Measurements from ENCODE around the gene TRIP11.

Gene TRIP11

GRCh38 chr14:92010644-92011043 lies 29.2 kb downstream of the TRIP11 start:
- no peak for DNase-seq (ENCODE audit: low read depth)

DNA sequence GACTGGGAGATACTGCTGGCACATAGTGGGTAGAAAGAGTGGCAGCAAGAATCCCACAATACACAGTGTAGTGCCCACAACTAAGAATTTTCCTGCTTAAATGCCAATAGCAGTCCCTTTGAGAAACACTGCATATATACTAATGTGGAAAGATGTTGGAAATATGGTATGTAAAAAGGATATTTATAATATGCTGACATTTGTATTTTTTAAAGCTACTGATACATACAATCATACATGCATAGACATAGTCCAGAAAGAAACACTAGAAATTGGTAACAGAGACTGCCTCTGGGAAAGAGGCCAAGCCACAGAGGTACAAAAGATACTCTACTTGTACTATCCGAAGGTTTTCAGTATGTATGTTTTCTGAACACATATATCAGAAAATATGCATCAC lies 30.3 kb downstream of the TRIP11 start:
- DNase-seq (ENCODE audit: low read depth): no peak

DNA sequence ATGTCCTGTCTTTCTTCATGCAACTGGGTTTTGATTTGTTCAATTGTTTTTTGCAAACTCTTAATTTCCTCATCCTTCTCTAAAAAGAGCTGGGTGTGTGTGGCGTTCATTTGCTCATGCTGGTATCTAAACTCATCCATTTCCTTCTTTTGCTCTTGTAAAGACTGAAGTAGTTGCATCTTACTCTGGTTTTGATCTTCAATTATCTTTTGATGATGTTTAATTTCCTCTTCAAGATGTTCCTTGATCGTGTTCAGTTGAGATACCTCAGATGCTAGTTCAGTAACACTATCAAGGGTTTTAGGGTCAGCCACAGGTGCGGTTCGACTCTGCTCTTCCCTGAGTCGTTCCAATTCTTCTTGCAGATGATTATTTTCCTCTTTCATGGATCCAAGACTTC lies 34.8 kb downstream of the TRIP11 start:
- no peak for DNase-seq (ENCODE audit: low read depth)

- no peak for DNase-seq (ENCODE audit: low read depth)
These were observed 35.8 kb downstream of the TRIP11 start for GRCh38 chr14:92004062-92004461.

- no peak for DNase-seq (ENCODE audit: low read depth)
These were observed 40.9 kb downstream of the TRIP11 start for GRCh38 chr14:91998667-91999570.

- DNase-seq (ENCODE audit: low read depth): no peak
These were observed 42.4 kb downstream of the TRIP11 start for GRCh38 chr14:91997492-91997891.

DNA sequence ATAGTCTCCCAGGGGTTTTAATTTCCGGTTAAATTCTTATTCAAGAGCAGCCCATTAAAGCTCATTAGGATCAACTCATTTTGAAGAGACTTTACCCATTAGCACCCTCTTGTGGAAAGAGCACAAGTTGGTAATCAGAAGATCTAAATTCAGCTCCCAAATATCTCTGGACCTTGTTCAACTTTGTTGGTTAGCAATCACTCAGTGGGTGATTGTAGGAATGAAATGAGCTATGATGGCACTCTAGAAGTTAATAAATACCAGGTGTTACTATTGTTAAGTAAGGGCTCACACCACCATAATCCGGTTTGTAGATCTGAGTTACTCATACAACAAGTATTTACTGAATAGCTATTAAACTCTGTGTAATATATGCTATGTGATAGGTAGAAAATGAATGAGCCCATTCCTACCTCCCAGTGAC lies 42.9 kb downstream of the TRIP11 start:
- DNase-seq (ENCODE audit: low read depth): no peak

DNA sequence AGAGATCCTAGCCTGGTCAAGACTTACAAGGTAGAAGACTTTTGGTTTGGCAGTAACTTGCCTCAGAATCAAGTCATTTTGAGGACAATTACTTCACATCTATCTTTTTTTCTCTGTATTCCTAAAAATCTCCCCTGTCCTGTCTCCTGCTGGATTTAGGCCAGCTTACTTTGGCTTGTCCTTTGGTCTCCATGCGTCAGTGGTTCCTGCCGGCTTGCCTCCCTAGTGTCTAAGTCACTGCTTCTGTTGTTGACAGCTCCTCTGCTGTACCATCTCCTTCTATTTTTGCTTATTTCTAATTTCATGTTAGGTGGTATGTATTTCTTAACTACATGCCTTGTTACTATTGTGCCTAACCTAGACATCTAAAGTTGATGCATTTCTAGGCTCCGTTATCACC lies 52.7 kb downstream of the TRIP11 start:
- no peak for DNase-seq (ENCODE audit: low read depth)

DNA sequence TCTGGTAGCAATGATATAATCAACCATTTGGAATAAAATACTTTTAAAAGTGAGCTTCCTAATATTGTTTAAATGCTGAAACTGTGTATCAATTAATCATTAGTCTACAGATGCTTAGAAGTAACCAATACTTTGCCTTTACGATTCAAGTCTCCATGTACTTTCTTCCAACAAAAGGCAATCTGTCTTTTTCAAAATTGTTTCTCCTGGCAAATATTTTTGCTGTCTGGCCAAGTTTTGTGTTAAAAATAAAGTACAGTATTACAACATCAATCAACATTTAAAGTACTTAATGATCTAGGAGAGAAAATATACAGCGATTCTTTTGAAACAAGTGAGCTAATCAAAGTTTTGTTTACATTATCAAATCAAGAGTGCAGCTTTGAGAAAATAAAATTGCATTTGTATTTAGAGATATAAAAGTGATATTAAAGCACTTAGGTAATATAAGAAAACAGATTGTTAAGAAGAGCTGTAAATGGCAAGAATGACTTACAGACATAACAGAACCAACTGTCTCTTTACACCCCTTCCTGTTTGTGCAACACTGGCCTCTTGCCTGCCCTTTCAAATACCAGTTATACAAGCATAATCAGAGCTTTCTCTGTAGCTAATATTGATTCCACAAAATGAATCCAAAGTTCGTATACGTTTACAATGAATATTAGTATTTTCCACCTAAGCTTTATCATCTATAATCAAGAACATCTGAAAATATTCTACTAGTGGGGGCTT lies 54.2 kb downstream of the TRIP11 start:
- no peak for DNase-seq (ENCODE audit: low read depth)

DNA sequence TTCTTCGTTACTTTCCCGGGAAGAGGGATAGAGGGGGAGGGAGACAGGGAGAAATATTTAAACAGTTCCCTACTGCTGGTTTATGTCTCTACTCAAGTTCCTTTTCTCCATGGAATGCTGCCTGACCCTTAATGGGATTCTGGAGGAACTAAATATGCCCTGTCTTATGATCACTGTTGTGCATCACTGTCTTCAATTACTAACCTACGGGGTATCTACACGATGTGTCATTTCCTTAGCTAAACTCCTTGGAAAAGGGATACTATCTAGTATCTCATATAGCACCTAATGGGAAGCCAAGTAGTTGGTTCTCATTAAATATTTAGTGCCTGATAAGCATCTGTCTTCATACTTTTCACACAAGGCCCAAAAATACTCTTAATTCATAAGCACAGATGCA lies 54.9 kb downstream of the TRIP11 start:
- no peak for DNase-seq (ENCODE audit: low read depth)

DNA sequence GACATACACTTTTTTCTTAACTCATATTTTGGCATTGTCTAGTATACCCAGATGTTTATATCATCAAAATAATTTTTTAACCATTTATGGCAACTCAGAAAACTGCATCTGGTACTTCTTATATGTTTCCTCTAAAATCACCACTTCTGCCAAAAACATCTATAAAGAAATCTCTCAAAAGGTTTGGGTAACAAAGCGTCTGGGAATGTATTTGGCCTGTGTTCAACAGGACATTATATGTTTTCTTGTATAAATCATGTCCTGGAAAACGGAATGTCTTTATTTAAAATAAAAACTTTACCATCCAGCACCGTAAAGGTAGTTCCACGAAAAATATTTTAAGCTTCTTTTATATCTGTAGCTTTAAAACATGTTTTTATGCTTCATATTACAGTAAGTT lies 56.3 kb downstream of the TRIP11 start:
- DNase-seq (ENCODE audit: low read depth): no peak

DNA sequence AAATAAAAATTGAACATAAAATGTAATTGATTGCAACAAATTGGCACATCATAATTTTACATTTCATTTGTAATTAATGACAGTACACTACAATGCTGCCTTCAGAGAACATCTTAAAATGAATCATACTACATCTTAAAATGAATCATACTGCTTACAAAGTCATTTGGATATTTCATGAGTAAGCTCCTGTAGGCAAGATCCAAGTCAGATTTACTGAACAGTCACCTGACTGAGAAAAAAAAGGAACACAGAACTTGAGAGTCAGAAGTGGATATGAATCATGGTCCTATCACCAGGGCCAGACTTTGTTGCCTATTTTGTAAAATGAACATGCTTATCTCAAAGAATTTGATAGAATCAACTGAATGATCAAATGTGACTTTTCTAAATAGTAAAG lies 59.7 kb downstream of the TRIP11 start:
- DNase-seq (ENCODE audit: low read depth): no peak

GRCh38 chr14:91977884-91978283 lies 62.0 kb downstream of the TRIP11 start:
- no peak for DNase-seq (ENCODE audit: low read depth)

DNA sequence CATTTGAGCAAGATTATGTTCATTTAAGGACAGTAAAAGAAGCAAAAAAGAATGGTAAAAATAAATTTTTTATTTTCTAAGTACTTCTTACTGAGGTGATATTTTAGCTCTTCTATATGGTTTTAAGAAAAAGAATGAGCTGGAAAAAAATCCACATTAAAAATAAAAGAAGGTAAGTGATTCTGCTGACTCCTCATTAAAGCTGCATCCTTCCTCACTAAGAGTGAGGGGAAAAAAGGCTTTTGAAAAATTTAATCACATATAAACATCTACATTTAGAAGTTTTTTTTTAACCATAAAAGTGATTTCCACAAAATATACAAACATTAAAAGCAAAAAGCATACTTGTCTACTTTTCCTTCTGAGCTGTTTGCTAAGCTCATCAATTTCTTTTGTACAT lies 64.1 kb downstream of the TRIP11 start:
- DNase-seq (ENCODE audit: low read depth): no peak

DNA sequence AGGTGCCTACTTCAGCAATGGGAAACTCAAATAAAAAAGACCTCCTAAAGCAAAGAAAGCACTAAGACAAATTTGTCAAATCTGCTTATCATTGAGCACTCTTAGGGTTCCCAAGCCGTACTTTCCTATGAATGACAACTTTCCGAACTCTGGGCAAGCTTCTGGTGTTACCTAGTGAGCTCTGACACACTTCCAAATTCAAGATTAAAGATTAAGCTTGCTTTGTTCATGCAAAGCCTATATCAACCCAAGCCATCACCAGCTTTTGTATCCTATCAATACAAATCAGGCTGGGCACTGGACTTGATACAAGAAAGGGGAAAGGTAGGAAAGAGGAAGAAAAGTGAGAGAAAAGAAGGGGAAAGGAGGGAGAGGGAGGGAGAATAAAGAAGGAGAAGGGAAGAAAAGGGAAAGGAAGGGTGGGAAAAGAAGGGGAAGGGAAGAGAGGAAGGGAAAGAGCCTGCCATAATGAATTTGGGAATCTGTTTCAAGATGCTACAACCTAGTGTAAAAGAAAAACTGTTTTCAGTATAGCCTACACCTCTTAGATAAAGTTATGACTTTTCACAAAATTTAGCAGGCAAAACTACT lies 68.6 kb downstream of the TRIP11 start:
- no peak for DNase-seq (ENCODE audit: low read depth)

DNA sequence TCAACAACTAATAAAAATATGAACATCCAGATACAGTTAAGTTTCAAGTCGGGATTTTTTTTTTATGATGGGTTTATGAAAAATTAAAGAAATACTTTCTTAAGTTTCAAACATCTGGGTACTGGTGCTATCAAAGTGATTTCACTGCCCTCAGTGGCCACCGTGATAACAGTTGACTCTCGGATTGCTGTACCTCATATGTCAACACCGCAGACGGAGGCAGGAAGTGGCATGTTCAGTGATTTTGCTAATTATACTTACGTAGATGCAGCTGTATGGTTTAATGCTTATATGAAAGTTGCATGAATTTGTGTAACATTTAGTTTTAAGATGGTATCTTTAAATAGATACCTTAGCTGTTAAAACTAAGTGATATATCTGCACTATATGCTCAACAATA lies 71.6 kb downstream of the TRIP11 start:
- DNase-seq (ENCODE audit: low read depth): no peak

GRCh38 chr14:91964724-91965123 lies 75.1 kb downstream of the TRIP11 start:
- no peak for DNase-seq (ENCODE audit: low read depth)

- no peak for DNase-seq (ENCODE audit: low read depth)
These were observed 75.8 kb downstream of the TRIP11 start for GRCh38 chr14:91964011-91964410.

- DNase-seq (ENCODE audit: low read depth): no peak
These were observed 76.4 kb downstream of the TRIP11 start for GRCh38 chr14:91963465-91963864.

DNA sequence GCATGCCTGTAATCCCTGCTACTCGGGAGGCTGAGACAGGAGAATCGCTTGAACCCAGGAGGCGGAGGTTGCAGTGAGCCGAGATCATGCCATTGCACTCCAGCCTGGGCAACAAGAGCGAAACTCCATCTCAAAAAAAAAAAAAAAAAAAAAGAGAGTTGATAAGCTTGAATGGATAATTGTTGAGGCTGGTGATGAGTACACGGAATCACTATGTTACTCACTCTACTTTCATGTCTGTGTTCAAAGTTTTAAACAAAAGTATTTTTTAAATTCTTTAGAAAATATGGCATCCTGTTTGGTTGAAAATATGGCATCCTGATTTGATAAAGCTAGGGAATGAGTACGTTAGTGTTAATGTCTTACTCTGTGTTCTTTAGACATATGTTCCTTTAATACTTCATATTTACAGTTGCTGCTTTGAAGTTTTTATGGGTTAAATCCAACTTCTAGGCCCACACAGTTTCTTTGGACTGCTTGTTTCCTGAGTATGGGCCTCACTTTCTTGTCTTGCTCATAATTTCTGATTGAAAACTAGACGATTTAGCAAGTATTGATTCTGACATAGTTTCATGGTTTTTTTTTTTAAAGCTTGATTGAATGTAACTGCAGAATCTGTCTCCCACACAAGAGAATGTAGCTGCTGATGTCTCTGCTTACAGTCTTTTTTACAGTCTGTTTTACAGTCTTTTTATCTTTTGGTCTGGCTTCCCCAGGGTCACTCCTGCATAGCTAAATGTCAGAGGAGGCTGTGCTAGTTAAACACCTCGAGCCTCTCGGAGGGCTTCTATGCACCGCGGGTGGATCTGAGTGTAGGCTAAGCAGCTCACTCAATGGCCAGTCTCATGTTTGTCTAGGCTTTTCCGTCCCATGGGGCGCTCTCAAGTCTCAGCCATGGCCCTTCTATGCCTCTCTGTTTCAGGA lies 78.3 kb downstream of the TRIP11 start:
- DNase-seq (ENCODE audit: low read depth): no peak

- no peak for DNase-seq (ENCODE audit: low read depth)
These were observed 82.0 kb downstream of the TRIP11 start for GRCh38 chr14:91957876-91958313.

- no peak for DNase-seq (ENCODE audit: low read depth)
These were observed 83.2 kb downstream of the TRIP11 start for GRCh38 chr14:91956616-91957015.

All from activated T-helper 9 cell treated with anti-CD3 and anti-CD28 coated beads, Interleukin-2, amount 50 U/mL, for 16 hours (primary cell).